Neuronal stem cell (in vitro differentiated cells): ENCODE data around the gene ZNF195.
"Not testable (repeated sequence)": the region's sequence is repeated elsewhere in the genome, so short reads cannot be mapped to it uniquely, and the experiment has no call there.

Experiments
- DNase-seq: peaks from one replicate; pipeline ENCODE4 v3.0.0-alpha.2; 2013; ENCODE audit warnings: low spot score
- H2AFZ ChIP-seq: one replicate; pipeline ENCODE4 v1.6.1; 2013; ENCODE audit warnings: mild to moderate bottlenecking, low read length, inconsistent platforms
- H2AK5ac ChIP-seq: 2 replicates; pipeline ENCODE4 v1.6.1; 2013; ENCODE audit warnings: low read depth, mild to moderate bottlenecking, inconsistent platforms, low read length, moderate library complexity, mixed read lengths
- H2BK120ac ChIP-seq: 2 replicates; pipeline ENCODE4 v1.6.1; 2013; ENCODE audit warnings: low read depth, mild to moderate bottlenecking, inconsistent platforms, low read length, moderate library complexity, mixed read lengths
- H2BK12ac ChIP-seq: one replicate; pipeline ENCODE4 v1.6.1; 2013; ENCODE audit warnings: low read length, inconsistent platforms
- H2BK15ac ChIP-seq: 2 replicates; pipeline ENCODE4 v1.6.1; 2013; ENCODE audit warnings: mild to moderate bottlenecking, low read length, inconsistent platforms, mixed read lengths
- H2BK5ac ChIP-seq: one replicate; pipeline ENCODE4 v1.6.1; 2013; ENCODE audit warnings: inconsistent platforms, mild to moderate bottlenecking, low read length, moderate library complexity
- H3K14ac ChIP-seq: one replicate; pipeline ENCODE4 v1.6.1; 2013; ENCODE audit warnings: low read length, inconsistent platforms
- H3K18ac ChIP-seq: 2 replicates; pipeline ENCODE4 v1.6.1; 2013; ENCODE audit warnings: low read length, inconsistent platforms
- H3K23ac ChIP-seq: 2 replicates; pipeline ENCODE4 v1.6.1; 2013; ENCODE audit warnings: low read depth, mild to moderate bottlenecking, mixed read lengths, low read length, inconsistent platforms; ENCODE audit not compliant: poor library complexity
- H3K27ac ChIP-seq: replicated peaks from 3 replicates; pipeline ENCODE4 v1.5.1; 2013; ENCODE audit warnings: low read length, inconsistent platforms
- H3K27me3 ChIP-seq, 3 experiments: 2 replicates each; pipeline ENCODE4 v1.6.1; 2013; ENCODE audit warnings: low read length in 3 of 3, mild to moderate bottlenecking in 2 of 3, inconsistent platforms in 1 of 3, low read depth in 1 of 3, mixed read lengths in 1 of 3, moderate library complexity in 1 of 3; ENCODE audit not compliant: control insufficient read depth in 3 of 3, insufficient read depth in 3 of 3
- H3K36me3 ChIP-seq, 2 donors: replicated peaks in 1 of 2; 2 replicates each; pipeline ENCODE4 v1.6.1; 2013; ENCODE audit warnings: low read length in 2 of 2; ENCODE audit not compliant: control insufficient read depth in 2 of 2, insufficient read depth in 2 of 2
- H3K4ac ChIP-seq: 2 replicates; pipeline ENCODE4 v1.6.1; 2013; ENCODE audit warnings: inconsistent platforms, mild to moderate bottlenecking, low read length, moderate library complexity
- H3K4me1 ChIP-seq, 2 donors: 1 replicate in 1 of 2; 2 replicates in 1 of 2; pipeline ENCODE4 v1.6.1; 2013; ENCODE audit warnings: low read length in 2 of 2, low read depth in 1 of 2; ENCODE audit not compliant: control insufficient read depth in 2 of 2, insufficient read depth in 1 of 2
- H3K4me2 ChIP-seq: one replicate; pipeline ENCODE4 v1.6.1; 2013; ENCODE audit warnings: mild to moderate bottlenecking, low read length, inconsistent platforms; ENCODE audit not compliant: insufficient read depth, poor library complexity, severe bottlenecking
- H3K4me3 ChIP-seq, 2 donors: 2 replicates each; pipeline ENCODE4 v1.5.1; 2013; ENCODE audit warnings: low read length in 2 of 2, mild to moderate bottlenecking in 2 of 2, inconsistent platforms in 1 of 2, moderate library complexity in 1 of 2
- H3K79me1 ChIP-seq: one replicate; pipeline ENCODE4 v1.6.1; 2013; ENCODE audit warnings: low read depth, mild to moderate bottlenecking, inconsistent platforms, low read length, moderate library complexity
- H3K9ac ChIP-seq: one replicate; pipeline ENCODE4 v1.6.1; 2013; ENCODE audit warnings: mild to moderate bottlenecking, low read depth, low read length, inconsistent platforms; ENCODE audit not compliant: poor library complexity
- H3K9me3 ChIP-seq, 2 donors: replicated peaks in 1 of 2; 2 replicates each; pipeline versions ENCODE3 to v1.6.1; 2013; ENCODE audit warnings: low read length in 2 of 2, mild to moderate bottlenecking in 2 of 2, inconsistent platforms in 1 of 2, low read depth in 1 of 2, mixed read lengths in 1 of 2, moderate library complexity in 1 of 2; ENCODE audit not compliant: control insufficient read depth in 2 of 2, insufficient read depth in 1 of 2
- H4K8ac ChIP-seq: one replicate; pipeline ENCODE4 v1.6.1; 2013; ENCODE audit warnings: low read depth, mild to moderate bottlenecking, inconsistent platforms, low read length, moderate library complexity
- H4K91ac ChIP-seq: one replicate; pipeline ENCODE4 v1.6.1; 2013; ENCODE audit warnings: low read length, low read depth, mild to moderate bottlenecking, inconsistent platforms; ENCODE audit not compliant: poor library complexity
- WGBS, 2 donors: extraction: QIAGEN DNeasy Blood & Tissue Kit; methylation state at CpG; one replicate each; pipeline ENCODE4 v1.1.7; 2013; ENCODE audit warnings: missing lambda C conversion rate in 2 of 2, mixed read lengths in 1 of 2; ENCODE audit not compliant: insufficient read length in 2 of 2, insufficient replicate concordance in 1 of 2; ENCODE audit errors: extremely low coverage in 2 of 2; 5-methylcytosine and 5-hydroxymethylcytosine counted together

Gene ZNF195

GRCh38 chr11:3423138-3423731, 44.3 kb upstream of the ZNF195 start:
- DNase-seq, H3K18ac ChIP-seq, H3K4ac ChIP-seq, H2AK5ac ChIP-seq, H2BK12ac ChIP-seq, H3K27ac ChIP-seq, H2BK5ac ChIP-seq, H4K91ac ChIP-seq, H3K27me3 ChIP-seq, H3K4me1 ChIP-seq, H3K79me1 ChIP-seq, H2BK120ac ChIP-seq, H4K8ac ChIP-seq, H3K9ac ChIP-seq, H2BK15ac ChIP-seq, H3K36me3 ChIP-seq, H3K9me3 ChIP-seq, H3K14ac ChIP-seq: not testable (repeated sequence)
- WGBS, 2 donors, result no CpG with 5 or more reads among the region's 46 CpGs
- peak overlapping the region; percentile 97 for H2AFZ ChIP-seq
- H3K4me3 ChIP-seq, result peak overlapping the region; percentile 73 to 81
- peak overlapping the region; percentile 85 for H3K23ac ChIP-seq
- H3K4me2 ChIP-seq, result peak overlapping the region; percentile 73

GRCh38 chr11:3422380-3423137, 43.6 kb upstream of the ZNF195 start:
- not testable (repeated sequence) for H3K9me3 ChIP-seq

GRCh38 chr11:3421608-3422379, 42.8 kb upstream of the ZNF195 start:
- H3K36me3 ChIP-seq, H2BK15ac ChIP-seq, H3K4me1 ChIP-seq, H3K9me3 ChIP-seq, H2BK12ac ChIP-seq, H2BK5ac ChIP-seq, H2AK5ac ChIP-seq, H2BK120ac ChIP-seq, H4K8ac ChIP-seq, H3K27me3 ChIP-seq, H3K4ac ChIP-seq, H4K91ac ChIP-seq, H3K14ac ChIP-seq, H3K23ac ChIP-seq, H3K79me1 ChIP-seq: not testable (repeated sequence)
- Histone ChIP-seq H3K4me2 (peak overlapping the region; percentile 68), H3K18ac (peak overlapping the region; percentile 2), H3K27ac (peak overlapping the region; percentile 31), H3K4me3 (peak overlapping the region; percentile 73 to 89), H2AFZ (peak overlapping the region; percentile 97), H3K9ac (peak overlapping the region; percentile 71)
- WGBS, 2 donors, result no CpG with 5 or more reads among the region's 42 CpGs
- peak; percentile 31 for DNase-seq

More at GRCh38 chr11:3422380-3423137, 43.6 kb upstream of the ZNF195 start:
- Histone ChIP-seq H3K27ac (peak overlapping the region; percentile 75), H3K4me2 (peak overlapping the region; percentile 73), H3K18ac (peak overlapping the region; percentile 87), H2AFZ (peak overlapping the region; percentile 97), H3K4me3 (peak overlapping the region; percentile 73 to 89)
- not testable (repeated sequence) for H4K8ac ChIP-seq, H2BK5ac ChIP-seq, H3K79me1 ChIP-seq, H3K4me1 ChIP-seq, H3K27me3 ChIP-seq, H3K23ac ChIP-seq, H2AK5ac ChIP-seq, H3K14ac ChIP-seq, H4K91ac ChIP-seq, H2BK15ac ChIP-seq, H3K36me3 ChIP-seq, H3K4ac ChIP-seq, H3K9ac ChIP-seq, H2BK120ac ChIP-seq, H2BK12ac ChIP-seq
- no CpG with 5 or more reads among the region's 66 CpGs for WGBS, 2 donors
- DNase-seq, result peak; percentile 93
